ENCODE measurements around the gene FRYL.

The FRYL gene

GRCh38 chr4:48590884-48591283, 189.2 kb downstream of the FRYL start:
- no peak overlapping the region for H3K27ac ChIP-seq
- TF ChIP-seq CTCF (conservative IDR thresholded peaks at IDR 0.05) (no peak), ZFX (IDR thresholded peaks at IDR 0.05) (no peak)

DNA sequence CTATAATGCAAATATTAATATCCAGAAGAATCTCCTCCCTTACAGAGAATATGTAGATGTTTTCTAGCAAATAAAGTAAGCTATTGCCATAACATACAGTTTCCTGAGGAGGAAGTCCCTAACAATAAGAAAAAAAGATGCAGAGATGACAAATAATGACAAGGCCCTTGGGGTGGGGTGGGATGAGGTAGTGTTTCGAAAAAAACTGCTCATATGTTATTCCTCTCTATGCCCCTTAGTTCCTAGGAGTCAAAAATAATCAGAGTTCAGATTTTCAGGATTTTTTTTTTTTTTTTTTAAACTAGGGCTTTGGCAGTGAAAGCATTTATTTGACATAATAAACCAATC, 191.0 kb downstream of the FRYL start:
- TF ChIP-seq CTCF (conservative IDR thresholded peaks at IDR 0.05): no peak
- no peak for TF ChIP-seq ZFX (IDR thresholded peaks at IDR 0.05)
- H3K27ac ChIP-seq: no peak overlapping the region

- H3K27ac ChIP-seq: no peak overlapping the region
- no peak for TF ChIP-seq ZFX (IDR thresholded peaks at IDR 0.05)
- no peak for TF ChIP-seq CTCF (conservative IDR thresholded peaks at IDR 0.05)
These were observed 191.6 kb downstream of the FRYL start for GRCh38 chr4:48588230-48589097.

- no peak overlapping the region for H3K27ac ChIP-seq
- TF ChIP-seq CTCF (conservative IDR thresholded peaks at IDR 0.05) (no peak), ZFX (IDR thresholded peaks at IDR 0.05) (no peak)
These were observed 194.7 kb downstream of the FRYL start for GRCh38 chr4:48585401-48585800.

GRCh38 chr4:48578132-48578968, 201.7 kb downstream of the FRYL start:
- TF ChIP-seq ZFX (IDR thresholded peaks at IDR 0.05) (no peak), CTCF (conservative IDR thresholded peaks at IDR 0.05) (peak; percentile 84)
- H3K27ac ChIP-seq: no peak overlapping the region

GRCh38 chr4:48575964-48576363, 204.1 kb downstream of the FRYL start:
- no peak for TF ChIP-seq CTCF (conservative IDR thresholded peaks at IDR 0.05)
- no peak for TF ChIP-seq ZFX (IDR thresholded peaks at IDR 0.05)
- H3K27ac ChIP-seq: no peak overlapping the region

DNA sequence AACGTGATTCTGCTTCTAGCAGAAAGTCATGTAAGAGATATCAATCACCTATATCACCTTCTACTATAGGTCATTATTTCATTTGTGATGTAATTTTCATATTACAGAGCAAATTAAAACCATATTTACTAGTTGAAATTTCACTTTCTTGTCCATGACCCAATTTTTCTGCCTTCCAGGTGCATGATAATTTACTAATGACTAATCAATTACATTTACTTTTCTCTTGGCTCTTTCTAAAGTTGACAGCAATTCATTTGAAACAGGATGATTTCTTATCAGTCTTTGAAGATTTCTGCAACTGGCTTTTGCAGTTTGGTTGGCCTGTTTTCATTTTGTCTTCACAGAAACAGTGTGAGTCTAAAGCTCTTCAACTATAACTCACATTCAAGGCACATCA, 208.6 kb downstream of the FRYL start:
- TF ChIP-seq CTCF (conservative IDR thresholded peaks at IDR 0.05) (no peak), ZFX (IDR thresholded peaks at IDR 0.05) (no peak)
- no peak overlapping the region for H3K27ac ChIP-seq
